OCI-LY7 (cell line): Measurements from ENCODE around the gene SELENOW. TPM values are rescaled to one million over a fixed set of nuclear protein-coding genes. Genes with fewer than 3 reads are reported as not detected.

Experiments used
- BruUV-seq: library from RNA; stranded (reverse); fragments of 400-500 nt; replicated peaks from 2 replicates; lab custom pipeline; 2021; lab: Mats Ljungman, UMichigan
- CTCF ChIA-PET: fragments of 300-600 bp; sonication (Branson Sonifier 250); formaldehyde crosslinking; loops from one replicate; lab custom pipeline; 2022; ENCODE audit warnings: antibody characterized with exemption; ENCODE audit not compliant: unreplicated experiment; lab: Charles Lee
- POLR2A ChIA-PET: fragments of 300-600 bp; sonication (Branson Sonifier 250); formaldehyde crosslinking; loops from one replicate; lab custom pipeline; 2022; ENCODE audit warnings: antibody characterized with exemption; lab: Charles Lee
- DNase-seq: peaks from one replicate; pipeline ENCODE4 v3.0.0-alpha.2; 2015; ENCODE audit warnings: low spot score
- H2AFZ ChIP-seq: fragments of 200-600 bp; sonication (generic), shearing (Covaris generic); 2 replicates; pipeline ENCODE4 v1.6.1; 2014; ENCODE audit warnings: mild to moderate bottlenecking, antibody characterized with exemption, low read length, moderate library complexity
- H3K27ac ChIP-seq: fragments of 200-600 bp; sonication (generic); 2 replicates; pipeline ENCODE4 v1.5.1; 2014; ENCODE audit warnings: mixed run types, low read depth, mild to moderate bottlenecking, moderate library complexity, low read length, inconsistent platforms; ENCODE audit not compliant: poor library complexity, severe bottlenecking
- H3K36me3 ChIP-seq: fragments of 200-600 bp; sonication (generic); 2 replicates; pipeline ENCODE4 v1.6.1; 2014; ENCODE audit warnings: mild to moderate bottlenecking, antibody characterized with exemption, low read length, moderate library complexity, mixed read lengths; ENCODE audit not compliant: insufficient read depth
- H3K4me1 ChIP-seq: fragments of 200-600 bp; sonication (generic); 2 replicates; pipeline ENCODE4 v1.5.1; 2014; ENCODE audit warnings: mild to moderate bottlenecking, low read length; ENCODE audit not compliant: insufficient read depth, poor library complexity, severe bottlenecking
- H3K4me2 ChIP-seq: fragments of 200-600 bp; sonication (generic); 2 replicates; pipeline ENCODE4 v1.6.1; 2014; ENCODE audit warnings: mild to moderate bottlenecking, low read length
- H3K4me3 ChIP-seq: fragments of 200-600 bp; sonication (generic); 2 replicates; pipeline ENCODE4 v1.5.1; 2014; ENCODE audit warnings: mild to moderate bottlenecking, low read depth, low read length; ENCODE audit not compliant: poor library complexity, severe bottlenecking
- H3K79me2 ChIP-seq: fragments of 200-600 bp; sonication (generic); 2 replicates; pipeline ENCODE4 v1.6.1; 2016; ENCODE audit warnings: low read depth, mild to moderate bottlenecking, low read length, moderate library complexity, mixed read lengths; ENCODE audit not compliant: insufficient read depth
- H3K9me2 ChIP-seq: fragments of 200-600 bp; sonication (generic); 2 replicates; pipeline ENCODE4 v1.6.1; 2016; ENCODE audit warnings: mild to moderate bottlenecking, low read length, mixed read lengths; ENCODE audit not compliant: insufficient read depth
- H3K9me3 ChIP-seq: fragments of 200-600 bp; sonication (generic); 2 replicates; pipeline ENCODE4 v1.6.1; 2014; ENCODE audit warnings: mild to moderate bottlenecking, mixed run types, low read length, mixed read lengths
- H4K20me1 ChIP-seq: fragments of 200-600 bp; sonication (generic); 2 replicates; pipeline ENCODE4 v1.6.1; 2014; ENCODE audit warnings: mild to moderate bottlenecking, antibody characterized with exemption, low read length, moderate library complexity, mixed read lengths; ENCODE audit not compliant: insufficient read depth
- CTCF ChIP-seq: fragments of 200-600 bp; sonication (generic); conservative IDR thresholded peaks from 2 replicates; pipeline ENCODE4 v1.5.1; 2014; ENCODE audit warnings: mild to moderate bottlenecking, antibody characterized with exemption, low read length, moderate library complexity, mixed read lengths
- EZH2phosphoT487 ChIP-seq: fragments of 200-600 bp; sonication (generic); IDR thresholded peaks from 2 replicates; pipeline ENCODE4 v1.6.1; 2018; ENCODE audit warnings: low read depth, borderline replicate concordance, mild to moderate bottlenecking, mixed run types, antibody characterized with exemption, low read length, moderate library complexity, mixed read lengths
- intact Hi-C: fragments of 100-400 bp; cut with micrococcal nuclease; formaldehyde crosslinking; loops from one replicate; pipeline ENCODE4 v1.10.0; 2022; ENCODE audit not compliant: unreplicated experiment
- total RNA-seq, 2 experiments: library from RNA; depleted of rRNA in 1 of 2; stranded (reverse); fragments of >200 nt in 1 of 2; shearing (Covaris generic) in 1 of 2; gene quantifications; 2 replicates each; pipeline ENCODE4 v1.2.3, GENCODE V29; 2014 to 2022

The SELENOW gene
- total RNA-seq, 2 experiments from 2014 or later = 31.2 to 95.5 TPM

GRCh38 chr19:47766670-47767069 lies 11.8 kb upstream of the SELENOW start:
- H3K4me1 ChIP-seq = peaks cover 13% of the 10 kb centered on the region
- H3K4me3 ChIP-seq = no peak overlapping the region
- no peak overlapping the region for H2AFZ ChIP-seq
- H3K9me3 ChIP-seq = no peaks in the 10 kb centered on the region
- intact Hi-C loops = loop anchor here (1.0 kb wide), 1 partner anchor 22 kb away; no protein-coding TSS in a partner anchor
- ChIA-PET CTCF (interaction anchor here (0.7 kb wide), 1 partner anchor 15 kb away, joined by 3 read pairs; no protein-coding TSS in a partner anchor), POLR2A (no interaction called here)
- H3K36me3 ChIP-seq = no peaks in the 10 kb centered on the region
- H4K20me1 ChIP-seq = no peaks in the 10 kb centered on the region
- TF ChIP-seq EZH2phosphoT487 = no peak
- no peak for TF ChIP-seq CTCF
- no peaks in the 10 kb centered on the region for H3K9me2 ChIP-seq
- no TSS peak for BruUV-seq
- no peak overlapping the region for H3K27ac ChIP-seq
- H3K79me2 ChIP-seq = no peaks in the 10 kb centered on the region
- DNase-seq = no peak
- H3K4me2 ChIP-seq = no peak overlapping the region

- Histone ChIP-seq H3K36me3 (no peaks in the 10 kb centered on the region), H3K27ac (no peak overlapping the region), H3K4me1 (peaks cover 13% of the 10 kb centered on the region), H3K79me2 (no peaks in the 10 kb centered on the region), H2AFZ (no peak overlapping the region), H4K20me1 (no peaks in the 10 kb centered on the region), H3K9me2 (no peaks in the 10 kb centered on the region), H3K9me3 (no peaks in the 10 kb centered on the region), H3K4me2 (no peak overlapping the region), H3K4me3 (no peak overlapping the region)
- CTCF ChIA-PET = no interaction called here
- no peak for DNase-seq
- POLR2A ChIA-PET = no interaction called here
- TF ChIP-seq CTCF = no peak
- no peak for TF ChIP-seq EZH2phosphoT487
- BruUV-seq = no TSS peak
- intact Hi-C loops = no loop called here
These were observed 11.2 kb upstream of the SELENOW start for GRCh38 chr19:47767349-47767748.

GRCh38 chr19:47768604-47769003 lies 9.9 kb upstream of the SELENOW start:
- no peaks in the 10 kb centered on the region for H4K20me1 ChIP-seq
- ChIA-PET POLR2A (no interaction called here), CTCF (no interaction called here)
- no peak for DNase-seq
- no peak overlapping the region for H2AFZ ChIP-seq
- no TSS peak for BruUV-seq
- H3K4me1 ChIP-seq = peaks cover 13% of the 10 kb centered on the region
- no peak overlapping the region for H3K27ac ChIP-seq
- no peaks in the 10 kb centered on the region for H3K9me2 ChIP-seq
- no peak overlapping the region for H3K4me3 ChIP-seq
- no peak overlapping the region for H3K4me2 ChIP-seq
- H3K79me2 ChIP-seq = no peaks in the 10 kb centered on the region
- H3K9me3 ChIP-seq = no peaks in the 10 kb centered on the region
- intact Hi-C loops = no loop called here
- TF ChIP-seq EZH2phosphoT487 = no peak
- H3K36me3 ChIP-seq = no peaks in the 10 kb centered on the region
